Amniotic stem cell (primary cell): ENCODE results near the gene FUBP3.

ENCODE experiments used
- DNase-seq: peaks from one replicate; lab custom pipeline; 2025; lab: John Stamatoyannopoulos, UW

The FUBP3 gene

GRCh38 chr9:130634191-130634768, 54.9 kb downstream of the FUBP3 start:
- DNase-seq = no peak

GRCh38 chr9:130634801-130635200, 55.4 kb downstream of the FUBP3 start:
- no peak for DNase-seq

GRCh38 chr9:130635306-130635705, 55.9 kb downstream of the FUBP3 start:
- no peak for DNase-seq

GRCh38 chr9:130635721-130636647, 56.6 kb downstream of the FUBP3 start:
- DNase-seq = no peak

- no peak for DNase-seq
Measured at GRCh38 chr9:130636648-130637020, 57.3 kb downstream of the FUBP3 start.

GRCh38 chr9:130638284-130639123, 59.1 kb downstream of the FUBP3 start:
- no peak for DNase-seq

GRCh38 chr9:130639124-130639765, 59.9 kb downstream of the FUBP3 start:
- no peak for DNase-seq

GRCh38 chr9:130639866-130640555, 60.6 kb downstream of the FUBP3 start:
- DNase-seq = no peak

GRCh38 chr9:130640681-130641080, 61.3 kb downstream of the FUBP3 start:
- no peak for DNase-seq

GRCh38 chr9:130642926-130643325, 63.5 kb downstream of the FUBP3 start:
- no peak for DNase-seq

- no peak for DNase-seq
Measured at GRCh38 chr9:130651221-130651620, 71.8 kb downstream of the FUBP3 start.

- no peak for DNase-seq
Measured at GRCh38 chr9:130651752-130652151, 72.4 kb downstream of the FUBP3 start.

- no peak for DNase-seq
Measured at GRCh38 chr9:130654879-130655278, 75.5 kb downstream of the FUBP3 start.

GRCh38 chr9:130658893-130659698, 79.7 kb downstream of the FUBP3 start:
- DNase-seq = no peak

- DNase-seq = no peak
Measured at GRCh38 chr9:130659699-130660248, 80.4 kb downstream of the FUBP3 start.

- no peak for DNase-seq
Measured at GRCh38 chr9:130660326-130660682, 80.9 kb downstream of the FUBP3 start.

GRCh38 chr9:130660683-130661450, 81.5 kb downstream of the FUBP3 start:
- no peak for DNase-seq

- no peak for DNase-seq
Measured at GRCh38 chr9:130661451-130662098, 82.2 kb downstream of the FUBP3 start.
